Parathyroid adenoma (tissue), 2 donors: Measurements from ENCODE around the gene UGT2A1.

Source experiments
- H2AFZ ChIP-seq: fragments of 300-600 bp; sonication (generic); one replicate; pipeline ENCODE4 v1.7.0; 2017; ENCODE audit warnings: antibody characterized with exemption, mild to moderate bottlenecking
- H3K27ac ChIP-seq: fragments of 300-600 bp; sonication (generic); one replicate; pipeline ENCODE4 v1.7.0; 2017
- H3K27me3 ChIP-seq: fragments of 300-600 bp; sonication (generic); one replicate; pipeline ENCODE4 v1.7.0; 2017; ENCODE audit warnings: low read length; ENCODE audit not compliant: control insufficient read depth, insufficient read depth
- H3K36me3 ChIP-seq: fragments of 300-600 bp; sonication (generic); one replicate; pipeline ENCODE4 v1.7.0; 2017; ENCODE audit warnings: low read length; ENCODE audit not compliant: control insufficient read depth, insufficient read depth
- H3K4me1 ChIP-seq: fragments of 300-600 bp; sonication (generic); one replicate; pipeline ENCODE4 v1.7.0; 2017; ENCODE audit warnings: control low read depth
- H3K4me2 ChIP-seq: fragments of 300-600 bp; sonication (generic); one replicate; pipeline ENCODE4 v1.7.0; 2017; ENCODE audit warnings: low read length
- H3K4me3 ChIP-seq: fragments of 300-600 bp; sonication (generic); one replicate; pipeline ENCODE4 v1.7.0; 2017; ENCODE audit warnings: low read depth, low read length
- H3K79me2 ChIP-seq: fragments of 300-600 bp; sonication (generic); one replicate; pipeline ENCODE4 v1.7.0; 2017; ENCODE audit warnings: control low read depth
- H3K9ac ChIP-seq: fragments of 300-600 bp; sonication (generic); one replicate; pipeline ENCODE4 v1.7.0; 2017; ENCODE audit warnings: mild to moderate bottlenecking
- H3K9me3 ChIP-seq: fragments of 300-600 bp; sonication (generic); one replicate; pipeline ENCODE4 v1.7.0; 2017; ENCODE audit warnings: low read length; ENCODE audit not compliant: control insufficient read depth
- CTCF ChIP-seq: fragments of 300-600 bp; sonication (generic); IDR thresholded peaks from one replicate; pipeline ENCODE4 v1.7.0; 2017; ENCODE audit warnings: antibody characterized with exemption, mild to moderate bottlenecking
- donor health status: primary hyperparathyroidism.

Gene UGT2A1

GRCh38 chr4:69650872-69651271 lies 2.2 kb downstream of the UGT2A1 start:
- Histone ChIP-seq H3K27ac (no peak overlapping the region), H3K9me3 (no peaks in the 10 kb centered on the region), H3K36me3 (no peaks in the 10 kb centered on the region), H2AFZ (no peak overlapping the region), H3K4me1 (no peaks in the 10 kb centered on the region), H3K27me3 (no peaks in the 10 kb centered on the region), H3K4me2 (no peak overlapping the region), H3K9ac (no peak overlapping the region), H3K79me2 (no peaks in the 10 kb centered on the region), H3K4me3 (no peak overlapping the region)
- no peak for TF ChIP-seq CTCF

- no peaks in the 10 kb centered on the region for H3K36me3 ChIP-seq
- no peak overlapping the region for H2AFZ ChIP-seq
- H3K4me1 ChIP-seq = no peaks in the 10 kb centered on the region
- H3K4me2 ChIP-seq = no peak overlapping the region
- no peak overlapping the region for H3K9ac ChIP-seq
- H3K27me3 ChIP-seq = no peaks in the 10 kb centered on the region
- no peaks in the 10 kb centered on the region for H3K79me2 ChIP-seq
- TF ChIP-seq CTCF = no peak
- no peak overlapping the region for H3K4me3 ChIP-seq
- H3K9me3 ChIP-seq = no peaks in the 10 kb centered on the region
- no peak overlapping the region for H3K27ac ChIP-seq
Measured at GRCh38 chr4:69649629-69650028, 3.4 kb downstream of the UGT2A1 start.

GRCh38 chr4:69649207-69649606 lies 3.8 kb downstream of the UGT2A1 start:
- Histone ChIP-seq H3K79me2 (no peaks in the 10 kb centered on the region), H3K9ac (no peak overlapping the region), H2AFZ (no peak overlapping the region), H3K36me3 (no peaks in the 10 kb centered on the region), H3K9me3 (no peaks in the 10 kb centered on the region), H3K4me1 (no peaks in the 10 kb centered on the region), H3K4me2 (no peak overlapping the region), H3K27ac (no peak overlapping the region), H3K4me3 (no peak overlapping the region), H3K27me3 (no peaks in the 10 kb centered on the region)
- no peak for TF ChIP-seq CTCF

- no peaks in the 10 kb centered on the region for H3K4me1 ChIP-seq
- no peak overlapping the region for H3K4me2 ChIP-seq
- no peak for TF ChIP-seq CTCF
- no peaks in the 10 kb centered on the region for H3K27me3 ChIP-seq
- no peak overlapping the region for H3K27ac ChIP-seq
- no peaks in the 10 kb centered on the region for H3K79me2 ChIP-seq
- H2AFZ ChIP-seq = no peak overlapping the region
- H3K9me3 ChIP-seq = no peaks in the 10 kb centered on the region
- H3K36me3 ChIP-seq = no peaks in the 10 kb centered on the region
- no peak overlapping the region for H3K9ac ChIP-seq
- no peak overlapping the region for H3K4me3 ChIP-seq
Measured at GRCh38 chr4:69642961-69643360, 10.1 kb downstream of the UGT2A1 start.

GRCh38 chr4:69640289-69640688 lies 12.8 kb downstream of the UGT2A1 start:
- Histone ChIP-seq H3K27ac (no peak overlapping the region), H3K79me2 (no peaks in the 10 kb centered on the region), H3K4me3 (no peak overlapping the region), H3K9me3 (no peaks in the 10 kb centered on the region), H2AFZ (no peak overlapping the region), H3K4me1 (no peaks in the 10 kb centered on the region), H3K9ac (no peak overlapping the region), H3K36me3 (no peaks in the 10 kb centered on the region), H3K4me2 (no peak overlapping the region), H3K27me3 (no peaks in the 10 kb centered on the region)
- TF ChIP-seq CTCF = no peak
